ENCODE data around the gene CAPN11.
A peak's percentile ranks its signal among the peaks of the same experiment; 100 is the strongest.
"Not testable (repeated sequence)": the region's sequence is repeated elsewhere in the genome, so short reads cannot be mapped to it uniquely, and the experiment has no call there.

CAPN11 gene

DNA sequence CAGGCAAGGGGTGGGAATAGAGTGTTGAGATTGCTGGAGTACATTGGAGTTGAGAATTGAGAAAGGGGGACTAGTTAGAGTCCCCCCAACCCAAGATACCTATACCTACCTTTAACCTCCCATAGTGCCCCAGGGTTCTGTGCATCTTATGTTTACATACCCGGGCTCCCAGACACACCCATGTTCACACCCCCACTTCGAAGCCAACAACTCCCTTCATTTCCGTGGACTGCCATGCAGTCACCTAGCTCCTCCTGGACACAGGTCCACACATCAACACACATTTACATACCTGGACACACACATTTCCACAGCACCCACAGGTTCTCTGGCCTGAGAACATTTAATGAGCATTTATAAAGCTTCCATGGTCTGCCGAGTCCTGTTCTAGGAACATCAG lies 26.1 kb upstream of the CAPN11 start:
- DNase-seq = no peak

DNA sequence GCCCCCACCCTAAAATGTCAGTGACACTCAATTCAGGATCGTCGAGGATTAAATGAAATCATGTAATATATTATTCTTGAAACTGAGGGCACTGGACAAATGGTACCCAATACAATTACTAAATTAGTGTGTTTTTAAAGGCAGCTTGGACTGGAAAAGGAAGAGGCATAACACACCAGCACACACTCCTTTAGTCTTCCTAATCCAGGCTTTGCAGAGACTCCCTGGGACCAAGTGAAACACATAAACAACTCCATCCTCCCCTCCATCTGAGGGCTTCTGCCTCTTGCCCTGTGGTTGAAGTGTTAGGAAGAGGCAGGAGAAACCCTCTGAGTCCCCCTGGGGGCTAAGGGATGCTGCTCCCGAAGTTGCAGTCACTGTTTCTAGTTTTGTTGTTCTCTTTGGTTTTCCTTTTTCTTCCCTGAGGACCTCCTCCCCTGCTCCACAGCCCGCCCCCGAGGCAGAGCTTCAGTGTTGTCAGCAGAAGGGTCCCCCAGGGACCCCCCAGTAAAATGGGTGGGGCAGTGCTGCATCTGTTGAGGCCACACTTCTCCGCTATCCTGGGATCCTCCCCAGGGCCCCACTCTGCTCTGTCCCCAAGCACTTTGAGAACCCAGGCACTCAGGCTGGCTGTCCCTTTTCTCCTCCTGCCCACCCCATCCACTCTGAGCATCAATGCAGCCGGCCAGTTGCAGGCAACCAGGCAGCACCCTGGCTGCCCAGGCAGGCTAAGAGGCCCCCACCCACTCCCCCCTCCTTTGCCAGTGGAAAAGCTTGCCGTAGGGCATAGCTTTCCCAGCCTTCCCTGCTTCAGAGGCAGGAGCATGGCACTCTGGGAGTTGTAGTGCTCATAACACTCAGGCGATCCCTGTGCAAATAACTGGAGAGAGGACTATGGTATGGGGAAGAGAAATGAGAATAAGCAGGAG lies 25.4 kb upstream of the CAPN11 start:
- DNase-seq = no peak

DNA sequence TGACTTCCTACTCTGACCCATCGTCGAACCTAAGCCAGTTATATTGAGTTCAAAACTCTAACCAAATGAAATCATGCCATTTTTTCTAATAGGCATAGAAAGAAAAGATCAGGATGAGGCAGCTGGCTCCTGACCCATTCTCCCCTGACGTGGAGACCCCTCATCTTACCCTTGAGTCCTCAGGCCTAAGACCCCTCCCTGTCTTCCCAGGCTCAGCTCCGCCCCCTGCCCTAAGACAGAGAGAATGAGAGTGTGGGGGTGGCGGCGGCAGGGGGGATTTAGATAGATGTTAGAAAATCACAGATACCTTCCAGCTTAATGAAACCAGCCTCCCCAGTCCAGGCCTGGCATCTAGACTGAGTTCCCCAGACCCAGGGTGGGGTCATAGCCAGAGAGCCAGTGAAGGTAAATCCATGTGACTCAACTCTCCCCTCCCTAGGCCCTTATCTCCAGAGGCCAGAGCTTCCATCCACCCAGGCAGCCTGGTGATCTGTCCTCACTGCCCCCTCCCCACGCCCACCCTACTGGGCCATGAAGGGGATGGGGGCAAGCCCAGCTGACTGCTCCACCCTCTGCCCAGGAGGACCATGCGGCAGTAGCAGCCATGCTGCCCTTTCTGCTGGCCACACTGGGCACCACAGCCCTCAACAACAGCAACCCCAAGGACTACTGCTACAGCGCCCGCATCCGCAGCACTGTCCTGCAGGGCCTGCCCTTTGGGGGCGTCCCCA lies 24.5 kb upstream of the CAPN11 start:
- DNase-seq = no peak

DNA sequence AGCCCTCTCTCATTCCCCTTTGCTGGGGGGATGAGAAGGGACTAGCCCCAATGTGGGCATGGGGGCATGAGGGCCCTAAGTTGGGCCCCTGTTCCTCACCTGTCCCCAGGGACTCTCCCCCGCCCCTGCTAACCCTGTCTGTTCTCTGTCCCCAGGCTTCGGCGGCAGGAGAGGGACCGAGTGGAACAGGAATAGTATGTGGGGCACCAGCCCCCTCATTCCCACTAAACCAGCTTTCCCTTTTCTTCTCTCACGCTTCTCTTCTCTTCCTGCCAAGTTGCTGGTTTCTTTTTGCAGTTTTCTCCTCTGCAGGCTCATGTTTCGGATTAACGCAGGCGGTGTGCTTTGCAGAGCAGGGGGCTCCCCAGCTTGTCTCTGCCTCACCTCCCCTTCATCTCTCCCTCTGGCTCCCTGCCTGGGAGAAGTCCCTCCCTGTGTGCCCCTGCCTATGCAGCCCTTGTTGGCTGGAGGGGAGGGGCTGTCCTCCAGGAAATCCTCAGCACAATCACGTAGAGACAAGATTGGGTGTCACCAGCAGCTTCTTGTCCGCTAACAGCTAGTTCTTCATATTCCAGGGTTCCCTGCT lies 23.4 kb upstream of the CAPN11 start:
- no peak for DNase-seq

DNA sequence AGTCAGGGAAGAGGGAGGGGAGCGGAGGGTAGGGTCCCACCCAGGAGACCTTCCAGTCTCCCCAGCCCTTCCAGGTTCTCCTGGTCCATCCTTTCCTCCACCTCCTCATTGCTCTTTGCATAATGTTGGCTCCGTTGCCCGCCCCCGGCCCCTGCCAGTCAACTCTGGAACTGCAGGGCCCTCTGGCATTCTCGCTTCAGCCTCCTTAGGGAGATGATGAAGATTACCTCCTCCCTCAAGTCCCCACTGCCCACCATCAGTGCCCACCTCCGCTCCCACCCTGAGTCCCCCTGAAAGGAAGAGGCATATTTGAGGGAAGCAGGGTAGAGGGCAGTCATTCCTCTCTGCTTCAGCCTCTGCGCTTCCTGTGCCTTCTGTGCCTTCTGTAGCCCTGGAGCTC lies 22.7 kb upstream of the CAPN11 start:
- DNase-seq = no peak

DNA sequence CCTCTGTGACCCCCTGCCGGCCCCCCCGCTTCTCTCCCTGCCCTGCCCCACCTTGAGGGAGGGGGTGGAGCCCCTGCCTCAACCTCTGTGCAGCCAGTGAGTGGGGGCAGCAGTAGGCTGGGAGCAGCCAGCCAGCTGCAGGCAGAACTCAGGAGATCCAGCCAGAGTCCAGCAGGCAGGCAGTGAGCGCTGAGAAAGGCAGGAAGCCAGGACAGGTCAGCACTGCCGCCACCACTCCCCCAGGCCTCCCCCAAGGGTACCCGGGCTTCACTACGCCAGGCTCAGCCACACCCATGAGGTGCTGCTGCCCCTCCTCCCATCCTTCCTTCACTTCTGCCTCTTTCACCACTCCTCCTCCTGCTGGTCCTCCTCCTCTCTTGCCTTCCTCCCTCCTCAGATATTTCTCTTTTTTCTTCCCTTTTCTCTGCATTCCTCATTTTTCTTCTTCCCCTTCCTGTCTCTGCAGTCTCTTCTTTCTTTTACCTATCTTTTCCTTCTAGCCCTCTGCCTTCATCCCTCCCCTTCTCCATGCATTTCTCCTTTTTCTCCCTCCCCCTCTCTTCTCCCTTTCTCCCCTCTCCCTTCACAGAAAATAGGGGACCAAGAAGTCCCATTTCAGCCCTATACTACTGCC lies 19.8 kb upstream of the CAPN11 start:
- no peak for DNase-seq

DNA sequence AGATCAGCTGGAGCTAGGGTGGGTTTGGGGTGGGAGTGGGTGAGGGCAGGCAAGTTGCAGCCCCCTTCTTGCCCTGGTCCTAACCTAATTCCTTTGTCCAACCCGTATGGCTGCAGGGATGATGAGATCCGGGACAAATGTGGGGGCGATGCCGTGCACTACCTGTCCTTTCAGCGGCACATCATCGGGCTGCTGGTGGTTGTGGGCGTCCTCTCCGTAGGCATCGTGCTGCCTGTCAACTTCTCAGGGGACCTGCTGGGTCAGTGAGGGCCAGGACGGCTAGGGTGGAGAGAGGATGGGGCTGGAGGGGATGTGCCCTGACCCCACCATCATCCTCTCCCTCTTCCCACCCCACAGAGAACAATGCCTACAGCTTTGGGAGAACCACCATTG lies 19.3 kb upstream of the CAPN11 start:
- no peak for DNase-seq

DNA sequence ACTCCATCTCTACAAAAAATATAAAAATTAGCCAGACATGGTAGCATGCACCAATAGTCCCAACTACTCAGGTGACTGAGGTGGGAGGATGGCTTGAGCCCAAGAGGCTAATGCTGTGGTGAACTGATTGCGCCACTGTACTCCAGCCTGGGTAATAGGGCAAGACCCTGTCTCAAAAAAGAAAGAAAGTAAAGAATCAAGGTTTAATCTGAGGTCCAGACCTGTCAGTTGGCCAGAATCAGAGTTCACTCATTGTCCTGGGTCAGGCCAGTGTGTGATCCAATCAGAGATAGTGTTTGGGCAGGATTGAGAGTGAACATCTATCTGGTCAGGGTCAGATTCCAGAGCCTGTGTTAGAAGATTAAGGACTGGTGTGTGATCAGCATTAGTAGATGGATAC lies 15.8 kb upstream of the CAPN11 start:
- DNase-seq = no peak

DNA sequence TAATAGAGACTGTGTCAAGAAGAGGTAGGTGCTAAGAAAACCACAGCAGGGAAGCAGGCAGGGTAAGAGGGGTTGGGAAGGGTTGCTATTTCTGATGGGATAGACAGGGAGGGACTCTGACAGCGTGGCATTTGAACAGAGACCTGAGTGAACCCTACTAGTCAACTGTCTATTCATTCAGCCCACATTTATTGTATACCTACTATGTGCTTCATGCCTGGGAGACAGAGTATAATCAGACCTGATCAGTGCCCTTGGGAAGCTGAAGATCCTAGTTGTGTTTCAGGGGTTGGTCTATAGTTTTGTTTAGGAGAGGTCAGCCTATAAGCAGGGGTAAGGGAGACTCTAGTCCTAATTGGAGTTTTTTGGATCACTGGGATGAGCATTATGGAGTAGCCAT lies 14.9 kb upstream of the CAPN11 start:
- no peak for DNase-seq

DNA sequence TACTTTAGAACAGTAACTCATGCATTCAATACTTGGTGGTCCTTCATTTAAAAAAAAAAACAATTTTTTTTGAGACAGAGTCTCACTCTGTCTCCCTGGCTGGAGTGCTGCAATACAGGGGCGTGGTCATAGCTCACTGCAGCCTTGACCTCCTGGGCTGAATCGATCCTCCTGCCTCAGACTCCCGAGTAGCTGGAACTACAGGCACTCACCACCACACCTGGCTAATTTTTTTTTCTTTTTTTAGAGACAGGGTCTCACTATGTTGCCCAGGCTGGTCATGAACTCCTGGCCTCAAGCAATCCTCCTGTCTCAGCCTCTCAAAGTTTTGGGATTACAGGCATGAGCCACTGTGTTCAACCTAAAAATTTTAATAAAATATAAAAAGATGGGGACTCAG lies 14.1 kb upstream of the CAPN11 start:
- not testable (repeated sequence) for DNase-seq

DNA sequence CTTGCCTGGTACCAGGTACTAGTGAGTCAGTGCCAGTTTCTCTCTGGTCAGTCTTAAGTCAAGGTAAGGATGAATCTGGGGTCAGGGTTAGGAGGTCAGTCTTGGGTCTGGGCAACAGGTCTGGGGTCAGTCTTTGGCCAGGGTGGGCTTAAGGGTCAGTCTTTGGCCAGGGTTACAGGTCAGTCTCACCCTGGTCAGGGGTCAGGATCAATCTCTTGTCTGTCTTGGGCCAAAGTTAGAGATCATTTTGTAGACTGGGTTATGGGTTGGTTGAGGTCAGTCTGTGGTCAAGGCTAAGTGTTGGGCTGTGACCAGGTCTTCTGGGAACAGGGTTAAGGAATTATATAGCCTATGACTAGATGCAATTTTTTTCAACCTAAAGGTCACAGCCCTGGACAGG lies 12.8 kb upstream of the CAPN11 start:
- DNase-seq = no peak

DNA sequence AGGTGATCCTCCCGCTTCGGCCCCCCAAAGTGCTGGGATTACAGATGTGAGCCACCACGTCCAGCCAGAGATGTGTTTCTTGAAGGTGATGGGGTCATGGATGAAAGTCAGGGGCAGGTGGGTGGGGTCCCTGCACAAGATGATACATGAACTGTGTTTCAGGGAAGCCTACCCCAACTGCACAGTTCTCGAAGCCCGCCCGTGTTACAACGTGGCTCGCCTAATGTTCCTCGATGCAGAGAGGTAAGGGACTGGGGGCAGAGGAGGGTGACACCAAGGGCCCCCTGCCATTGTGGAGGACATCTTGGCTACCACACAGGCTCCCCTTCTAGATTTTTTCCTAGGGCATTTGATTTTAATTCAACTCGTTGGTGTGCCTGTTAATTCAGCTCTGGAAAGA lies 11.9 kb upstream of the CAPN11 start:
- no peak for DNase-seq

DNA sequence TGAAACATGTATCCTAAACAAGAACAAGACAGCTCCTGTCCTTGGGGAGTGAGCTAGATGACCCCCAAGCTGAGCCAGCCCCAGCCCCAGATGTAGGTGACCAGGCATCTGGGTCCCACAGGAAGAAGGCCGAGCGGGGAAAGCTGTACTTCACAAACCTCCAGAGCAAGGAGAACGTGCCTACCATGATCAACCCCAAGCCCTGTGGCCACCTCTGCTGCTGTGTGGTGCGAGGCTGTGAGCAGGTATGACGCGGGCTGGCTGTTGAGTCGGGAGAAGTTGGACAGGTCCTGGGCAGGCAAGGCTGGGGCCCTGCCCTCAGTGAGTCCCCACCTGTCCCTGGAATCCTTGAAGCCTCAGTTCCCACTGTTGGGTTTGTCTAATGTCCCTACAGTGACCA lies 11.4 kb upstream of the CAPN11 start:
- DNase-seq = no peak

DNA sequence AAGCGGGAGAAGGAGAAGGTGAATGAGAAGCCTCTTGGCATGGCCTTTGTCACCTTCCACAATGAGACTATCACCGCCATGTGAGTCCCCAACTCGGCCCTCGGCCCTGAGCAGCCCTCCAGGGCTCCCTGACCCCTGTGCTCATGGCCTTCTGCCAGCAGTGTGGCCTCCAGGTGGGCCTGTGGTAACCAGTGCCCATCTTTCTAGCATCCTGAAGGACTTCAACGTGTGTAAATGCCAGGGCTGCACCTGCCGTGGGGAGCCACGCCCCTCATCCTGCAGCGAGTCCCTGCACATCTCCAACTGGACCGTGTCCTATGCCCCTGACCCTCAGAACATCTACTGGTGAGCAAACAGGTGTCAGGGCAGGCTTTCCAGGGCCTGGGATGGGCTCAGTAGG lies 10.3 kb upstream of the CAPN11 start:
- no peak for DNase-seq

DNA sequence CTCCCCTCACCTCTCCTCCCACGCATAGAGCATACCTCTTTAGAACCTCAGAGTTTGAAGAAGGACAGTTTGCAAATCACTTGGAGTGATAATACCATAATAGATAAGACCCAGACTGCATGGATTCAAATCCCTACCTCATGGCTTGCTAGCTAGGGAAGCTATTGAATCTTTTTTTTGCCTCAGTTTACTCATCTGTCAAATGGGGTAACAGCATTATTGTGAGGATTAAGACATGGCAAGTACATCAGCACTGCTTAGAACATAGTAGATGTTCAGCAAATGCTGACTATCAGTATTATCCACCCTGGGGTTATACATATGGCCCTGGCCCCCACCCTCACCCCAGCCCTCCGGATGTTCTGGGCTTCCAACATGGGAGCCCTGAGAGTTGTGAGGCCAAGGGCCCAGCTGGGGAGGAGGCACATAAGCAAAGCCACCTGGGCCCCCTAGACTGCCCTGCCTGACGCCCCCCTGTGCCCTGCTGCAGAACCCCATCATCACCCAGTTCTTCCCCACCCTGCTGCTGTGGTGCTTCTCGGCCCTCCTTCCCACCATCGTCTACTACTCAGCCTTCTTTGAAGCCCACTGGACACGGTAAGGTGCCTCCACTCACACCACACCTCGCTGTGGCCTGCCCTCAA lies 9.1 kb upstream of the CAPN11 start:
- no peak for DNase-seq

DNA sequence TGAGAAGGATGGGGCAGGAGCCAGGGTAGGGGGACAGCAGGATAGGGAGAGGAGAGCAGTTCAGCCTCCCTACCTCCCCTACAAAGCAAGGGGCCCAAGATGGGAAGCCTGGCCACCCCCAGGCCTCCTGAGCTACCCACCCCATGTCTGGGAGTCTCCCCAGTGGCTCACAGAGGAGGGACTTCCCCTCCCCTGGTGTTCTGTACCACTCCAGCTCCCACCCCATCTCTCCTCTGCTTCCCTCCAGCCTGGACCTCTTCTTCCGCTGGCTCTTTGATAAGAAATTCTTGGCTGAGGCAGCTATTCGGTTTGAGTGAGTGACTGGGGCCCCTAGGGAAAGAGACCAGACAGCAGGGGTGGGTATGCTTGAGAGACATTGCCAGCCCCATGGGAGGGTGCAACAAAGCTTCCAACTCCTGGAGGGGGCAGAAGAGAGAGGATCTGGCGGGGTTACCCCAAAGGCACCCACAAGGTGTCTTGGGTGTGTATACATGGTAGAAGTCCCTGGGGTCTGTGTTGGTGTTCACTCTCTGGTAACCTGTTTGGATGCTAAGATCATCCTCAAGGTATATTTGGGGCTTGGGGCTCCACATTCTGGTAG lies 8.2 kb upstream of the CAPN11 start:
- DNase-seq = no peak

DNA sequence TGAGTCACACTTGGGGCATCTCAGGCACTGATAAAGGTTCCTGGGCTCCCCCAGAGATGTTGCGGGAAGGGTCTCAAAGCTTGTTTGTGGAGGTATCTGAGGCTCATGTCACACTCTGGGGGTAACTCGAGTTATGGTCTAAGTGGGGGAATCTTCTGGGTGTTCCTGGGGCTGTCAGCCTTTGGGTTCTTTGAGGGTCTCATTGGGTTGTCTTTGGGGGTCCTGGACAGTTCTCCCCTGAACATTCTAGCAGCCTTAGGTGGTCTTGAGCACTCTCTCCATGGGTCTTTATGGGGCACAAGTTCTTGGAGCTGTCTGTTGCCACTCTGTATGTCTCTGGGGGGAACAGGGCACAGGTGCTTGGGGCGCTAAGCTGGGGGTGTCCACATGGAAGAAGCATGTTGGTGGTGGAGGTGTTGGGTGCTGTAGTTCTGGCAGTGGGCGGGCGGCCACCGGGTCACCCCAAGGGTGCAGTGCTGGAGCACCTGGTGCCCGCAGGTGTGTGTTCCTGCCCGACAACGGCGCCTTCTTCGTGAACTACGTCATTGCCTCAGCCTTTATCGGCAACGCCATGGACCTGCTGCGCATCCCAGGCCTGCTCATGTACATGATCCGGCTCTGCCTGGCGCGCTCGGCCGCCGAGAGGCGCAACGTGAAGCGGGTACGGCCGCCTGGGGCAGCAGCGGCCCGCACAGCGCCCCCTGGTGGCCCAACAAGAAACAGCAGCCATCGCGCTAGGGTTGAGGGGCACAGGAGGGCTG lies 7.1 kb upstream of the CAPN11 start:
- peak; percentile 70 for DNase-seq

DNA sequence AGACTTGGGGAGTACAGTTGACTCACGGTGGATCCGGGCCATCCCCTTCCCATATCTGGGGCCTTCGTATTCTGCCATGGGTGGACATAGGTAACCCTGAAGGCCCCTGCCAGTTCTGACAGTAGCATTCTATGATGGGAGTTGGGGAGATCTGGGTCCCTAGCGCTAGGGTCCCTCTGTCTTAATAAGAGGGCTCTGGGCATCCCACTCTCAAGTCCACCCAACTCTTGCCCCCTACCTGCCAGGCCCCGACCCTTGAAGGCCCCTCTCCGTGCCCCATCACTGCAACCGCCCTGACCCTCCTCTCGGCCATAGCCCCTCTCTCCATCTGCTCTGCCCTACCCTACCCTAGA lies 6.5 kb upstream of the CAPN11 start:
- no peak for DNase-seq

DNA sequence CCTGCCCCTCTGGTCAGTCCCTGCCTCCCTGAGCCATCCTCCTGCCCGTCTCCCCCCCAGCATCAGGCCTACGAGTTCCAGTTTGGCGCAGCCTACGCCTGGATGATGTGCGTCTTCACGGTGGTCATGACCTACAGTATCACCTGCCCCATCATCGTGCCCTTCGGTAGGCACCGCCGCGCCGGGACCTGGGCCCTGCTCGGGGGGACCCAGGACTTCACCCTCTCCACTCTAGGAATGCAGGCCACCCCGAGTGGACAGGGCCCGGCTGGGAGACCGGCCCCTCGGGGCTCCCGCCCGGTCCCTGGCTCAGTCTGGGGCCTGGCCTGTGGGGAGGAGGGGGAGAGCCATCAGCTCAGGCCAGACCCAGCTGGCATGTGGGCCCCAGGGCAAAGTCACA lies 6.1 kb upstream of the CAPN11 start:
- no peak for DNase-seq

DNA sequence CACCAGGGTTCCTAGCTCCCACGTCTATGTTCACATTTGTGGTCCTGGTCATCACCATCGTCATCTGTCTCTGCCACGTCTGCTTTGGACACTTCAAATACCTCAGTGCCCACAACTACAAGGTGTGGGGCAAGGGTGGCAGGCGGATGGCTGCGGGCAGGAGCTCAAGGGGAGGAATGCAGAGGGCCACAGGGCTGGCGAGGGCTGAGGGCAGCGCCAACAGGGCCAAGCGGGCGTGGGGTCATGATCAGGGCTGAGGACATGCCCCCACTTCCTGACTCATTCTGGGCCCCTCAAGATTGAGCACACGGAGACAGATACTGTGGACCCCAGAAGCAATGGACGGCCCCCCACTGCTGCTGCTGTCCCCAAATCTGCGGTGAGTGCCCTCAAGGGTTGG lies 4.6 kb upstream of the CAPN11 start:
- DNase-seq = no peak

DNA sequence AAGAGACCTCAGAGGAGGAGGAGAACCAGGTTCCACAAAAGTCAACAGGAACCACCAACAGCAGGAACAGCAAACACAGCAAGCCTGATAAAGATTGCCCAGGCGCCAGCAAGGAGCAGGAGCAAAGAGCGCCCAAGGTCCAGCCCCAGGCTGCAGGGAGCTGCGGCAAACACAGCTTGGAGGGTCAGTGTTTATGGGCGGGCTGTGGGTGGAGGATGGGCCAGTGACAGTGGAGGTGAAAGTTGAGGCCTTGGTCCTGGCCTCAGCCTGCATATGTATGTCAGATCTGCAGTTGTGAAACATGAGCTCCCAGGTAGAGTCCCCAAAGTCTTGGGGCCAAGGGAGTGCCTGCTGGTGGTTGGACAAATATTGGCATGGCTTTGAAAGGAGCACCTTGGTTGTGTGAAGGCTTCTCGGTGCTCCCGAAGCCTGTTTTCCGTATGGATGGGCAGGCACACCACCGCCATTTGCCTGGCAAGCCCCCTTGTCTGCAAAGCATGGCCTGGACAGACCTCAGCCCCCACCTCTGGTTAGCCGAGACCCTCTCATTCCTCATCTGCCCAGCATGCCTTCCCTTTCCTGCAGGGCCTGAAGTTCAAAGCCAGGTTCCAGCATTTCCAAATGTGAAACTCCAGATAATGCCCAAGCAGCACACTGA lies 2.0 kb upstream of the CAPN11 start:
- DNase-seq = no peak

Data from central memory CD4-positive, alpha-beta T cell (primary cell).